ENCODE data around the gene RARRES2.

DNA sequence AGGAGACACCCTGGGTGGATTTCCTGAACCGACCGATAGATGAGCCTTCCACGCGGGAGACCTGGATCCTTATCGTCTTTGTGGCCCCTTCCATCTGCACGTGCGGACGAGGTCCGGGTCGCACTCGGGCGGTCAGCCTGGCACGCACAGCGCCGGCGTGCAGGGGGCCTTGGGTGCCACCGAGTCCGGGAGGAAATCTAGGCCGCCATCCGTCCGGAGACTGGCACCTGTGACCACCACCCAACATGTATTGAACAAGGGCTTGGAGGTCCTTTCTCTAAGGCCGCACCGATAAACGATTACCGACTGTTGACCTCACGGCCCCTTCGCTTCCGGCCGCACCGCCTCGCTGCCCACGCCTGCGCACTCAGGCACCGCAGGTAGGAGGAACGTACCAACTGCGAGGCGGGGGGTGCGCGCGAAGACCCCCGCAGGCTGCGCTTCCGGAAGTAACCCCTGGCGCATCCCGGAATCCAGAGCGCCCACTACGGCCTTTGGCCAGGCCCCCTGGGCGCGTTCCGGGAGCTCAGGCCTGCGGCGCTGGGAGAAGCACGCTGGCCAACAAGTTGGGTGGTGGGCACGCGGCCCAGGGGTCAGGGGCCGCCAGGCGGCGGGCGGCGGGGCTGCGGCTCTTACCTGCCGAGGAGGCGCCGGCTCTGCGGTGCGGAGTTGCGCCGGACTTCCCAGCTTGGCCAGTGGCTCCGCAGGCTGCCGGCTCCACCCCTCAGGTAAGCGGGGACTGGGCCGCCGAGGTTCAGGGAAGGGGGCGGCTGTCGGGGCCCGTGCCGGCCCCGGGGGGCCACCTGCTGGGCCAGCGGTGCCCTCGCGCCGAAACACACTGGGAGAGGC lies 18.4 kb downstream of the RARRES2 start, which contains the start of the genes ACTR3C and LRRC61:
- TF ChIP-seq EZH2phosphoT487 (conservative IDR thresholded peaks at IDR 0.05; ENCODE audit: low read length), result no peak
- TF ChIP-seq CTCF (IDR thresholded peaks at IDR 0.05; ENCODE audit: insufficient read depth, low read length, poor library complexity, severe bottlenecking), result no peak

Measured in SU-DHL-6 (cell line).